Measurements from ENCODE around the gene VSTM4.

The VSTM4 gene

DNA sequence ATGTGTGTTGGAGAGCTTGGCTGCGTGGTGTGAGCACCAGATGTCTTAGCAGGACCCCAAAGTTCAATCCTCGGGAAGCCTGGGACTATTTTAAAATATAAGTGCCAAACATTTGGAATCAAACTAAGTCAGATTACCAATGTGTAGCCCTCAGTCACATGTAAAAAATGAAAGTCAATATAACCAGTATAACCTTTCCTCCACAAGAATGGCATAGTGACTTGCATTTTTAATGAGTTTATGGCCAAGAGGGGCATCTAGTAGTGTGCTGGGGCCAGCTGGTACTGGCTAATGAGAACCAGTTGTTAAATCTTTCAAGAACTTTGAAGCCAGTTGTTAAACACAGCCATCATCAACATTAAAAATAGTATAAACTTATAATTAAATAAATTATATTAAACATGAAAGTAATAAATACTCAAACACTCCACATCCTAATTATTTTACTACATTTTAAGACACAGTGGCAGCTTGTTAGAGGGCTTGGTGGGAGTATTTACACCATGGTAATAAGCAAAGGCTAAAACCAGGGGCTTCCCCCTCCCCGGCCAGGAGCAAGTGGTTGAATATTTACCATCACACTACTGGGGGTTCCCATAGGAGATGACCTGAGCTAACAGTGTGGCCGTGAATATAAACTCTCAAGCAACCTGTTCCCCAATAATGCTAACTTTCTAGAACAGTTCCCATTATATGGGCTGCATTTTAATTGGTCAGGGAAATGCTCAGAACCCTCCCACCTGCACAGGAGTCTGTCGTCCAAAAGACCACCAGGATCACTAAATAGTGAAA, 26.4 kb upstream of the VSTM4 start:
- no peak for FAIRE-seq

DNA sequence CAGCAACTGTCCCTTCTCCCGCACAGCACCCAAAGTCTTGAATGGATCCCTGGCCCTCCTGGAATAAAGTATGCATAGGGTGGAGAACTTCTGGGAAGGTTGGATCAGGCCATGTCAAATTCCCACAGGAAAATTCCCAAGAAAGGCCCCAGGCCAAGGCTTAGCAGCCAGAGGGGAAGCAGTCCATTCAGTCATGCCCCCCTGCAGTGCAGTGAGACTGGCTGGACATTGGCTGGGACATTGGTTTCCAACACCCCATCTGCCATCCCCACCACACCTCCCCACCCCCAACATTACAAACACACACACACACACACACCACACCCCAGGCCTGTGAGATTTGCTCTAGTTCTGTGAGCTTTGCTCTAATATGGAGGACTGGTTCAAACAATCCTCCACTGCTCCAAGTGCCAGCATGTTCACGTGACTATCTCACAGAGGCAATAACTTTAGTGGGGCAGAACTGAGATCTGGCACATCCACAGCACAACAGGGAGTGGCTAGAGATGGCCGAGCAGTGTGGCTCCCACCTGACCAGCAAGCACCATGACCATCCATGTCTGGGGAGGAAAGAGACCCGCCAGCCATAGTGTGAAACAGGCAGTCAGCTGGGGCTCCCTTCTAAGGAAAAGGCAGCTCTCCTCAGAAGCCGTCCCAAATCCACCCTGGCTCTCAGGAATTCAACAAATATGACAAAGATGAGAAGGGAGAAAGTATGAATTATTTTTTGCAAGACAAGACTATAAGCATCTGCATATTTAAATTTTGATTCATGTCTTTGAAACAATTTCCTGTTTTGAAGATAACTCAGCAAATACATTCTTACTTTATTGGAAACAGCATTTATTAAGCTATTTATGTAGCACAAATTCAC, 25.2 kb upstream of the VSTM4 start:
- FAIRE-seq: no peak

DNA sequence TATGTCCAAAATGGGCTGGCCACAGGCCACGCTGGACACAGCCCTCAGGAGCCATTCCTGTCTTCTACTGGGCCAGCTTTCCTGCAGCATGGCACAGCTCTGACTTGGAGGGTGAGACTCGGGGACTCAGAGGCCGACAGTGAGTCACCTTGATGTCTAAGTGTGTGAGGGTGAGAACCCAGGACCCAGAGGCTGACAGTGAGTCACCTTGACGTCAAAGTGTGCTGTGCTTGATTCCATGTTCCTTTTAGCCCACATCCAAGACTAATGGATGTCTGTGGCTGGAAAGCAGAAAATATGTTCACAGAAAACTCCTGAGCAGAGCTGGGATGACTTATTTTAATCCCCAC, 24.5 kb upstream of the VSTM4 start:
- FAIRE-seq: no peak

DNA sequence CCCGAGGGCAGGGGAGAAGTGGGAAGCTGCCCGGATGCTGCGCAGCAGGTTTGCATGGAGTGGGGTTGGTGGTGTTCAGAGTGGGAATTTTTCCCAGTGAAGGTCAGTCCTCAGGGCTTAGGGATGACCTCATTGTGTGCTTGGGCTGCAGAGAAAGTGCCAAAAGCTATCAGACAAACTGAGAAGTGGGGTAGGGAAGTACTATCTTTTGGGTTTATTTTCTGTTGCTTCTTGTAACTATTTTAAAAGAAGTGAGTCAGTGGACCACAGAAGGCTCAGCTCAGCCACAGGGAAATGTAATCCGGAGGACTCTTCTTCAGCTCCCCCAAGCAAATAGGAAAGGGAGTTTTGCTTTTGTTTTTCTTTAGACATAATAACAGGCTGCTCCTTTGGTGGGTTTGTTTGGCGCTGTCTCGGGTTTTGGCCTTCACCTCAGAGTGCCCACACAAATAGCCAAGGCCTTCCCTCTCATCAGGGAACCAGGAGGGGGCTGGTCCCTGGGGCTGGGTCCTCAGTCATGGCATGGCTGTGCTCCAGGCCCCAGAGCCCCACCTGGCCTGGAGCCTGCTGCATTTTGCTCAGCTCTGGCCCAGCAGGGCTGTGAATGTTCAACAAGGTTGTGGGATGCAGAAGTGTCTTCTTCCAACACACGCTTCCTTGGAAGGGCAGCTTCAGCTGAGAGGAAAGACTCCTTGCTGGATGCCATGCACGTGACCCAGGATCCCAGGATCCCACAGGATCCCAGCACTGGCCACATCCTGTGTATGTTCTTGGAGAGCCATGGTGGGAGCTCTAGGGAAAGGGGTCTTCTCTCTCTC, 23.9 kb upstream of the VSTM4 start:
- no peak for FAIRE-seq

DNA sequence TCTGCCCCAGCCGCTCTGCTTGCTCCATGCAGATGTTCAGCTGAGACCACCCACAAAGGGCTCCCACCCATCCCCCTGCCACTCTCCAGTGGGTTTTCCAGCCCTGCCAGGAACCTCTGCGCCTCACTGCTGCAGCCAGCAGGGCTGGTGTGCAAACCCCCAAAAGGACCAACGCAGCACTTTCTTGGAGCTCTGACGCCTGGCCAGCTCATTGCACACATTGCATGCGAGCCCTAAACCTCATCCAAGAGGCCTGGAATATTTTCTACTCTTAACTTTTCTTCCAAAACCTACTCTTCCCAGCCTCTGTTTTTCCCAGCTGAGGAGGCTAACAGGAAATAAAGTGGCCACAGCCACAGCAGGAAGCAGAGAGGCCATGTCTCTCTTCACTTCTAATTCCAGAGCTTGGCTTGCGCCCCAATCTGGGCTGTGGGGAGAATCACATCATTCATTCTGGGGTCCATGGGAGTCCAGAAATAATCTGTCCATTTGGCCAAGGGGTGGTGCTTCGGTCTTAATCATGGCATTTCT, 23.1 kb upstream of the VSTM4 start:
- no peak for FAIRE-seq

DNA sequence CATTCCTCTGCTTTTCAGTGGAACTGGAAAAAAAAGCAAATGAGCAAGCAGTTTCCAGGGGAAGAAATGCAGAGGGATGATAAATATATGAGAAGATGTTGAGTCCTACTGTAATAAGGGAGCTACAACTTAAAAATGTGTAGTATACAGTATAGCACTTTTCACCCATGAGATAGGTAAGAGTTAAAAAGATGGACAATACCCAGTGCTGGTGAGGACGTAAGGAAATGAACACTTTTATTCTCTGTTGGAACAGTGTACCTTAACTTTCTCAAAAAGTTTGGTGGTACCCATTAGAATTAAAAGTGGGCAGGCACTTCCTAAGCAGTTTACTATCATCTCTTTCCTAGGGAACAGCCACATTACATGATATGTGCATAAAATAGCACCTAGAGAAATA, 21.2 kb upstream of the VSTM4 start:
- FAIRE-seq: no peak

DNA sequence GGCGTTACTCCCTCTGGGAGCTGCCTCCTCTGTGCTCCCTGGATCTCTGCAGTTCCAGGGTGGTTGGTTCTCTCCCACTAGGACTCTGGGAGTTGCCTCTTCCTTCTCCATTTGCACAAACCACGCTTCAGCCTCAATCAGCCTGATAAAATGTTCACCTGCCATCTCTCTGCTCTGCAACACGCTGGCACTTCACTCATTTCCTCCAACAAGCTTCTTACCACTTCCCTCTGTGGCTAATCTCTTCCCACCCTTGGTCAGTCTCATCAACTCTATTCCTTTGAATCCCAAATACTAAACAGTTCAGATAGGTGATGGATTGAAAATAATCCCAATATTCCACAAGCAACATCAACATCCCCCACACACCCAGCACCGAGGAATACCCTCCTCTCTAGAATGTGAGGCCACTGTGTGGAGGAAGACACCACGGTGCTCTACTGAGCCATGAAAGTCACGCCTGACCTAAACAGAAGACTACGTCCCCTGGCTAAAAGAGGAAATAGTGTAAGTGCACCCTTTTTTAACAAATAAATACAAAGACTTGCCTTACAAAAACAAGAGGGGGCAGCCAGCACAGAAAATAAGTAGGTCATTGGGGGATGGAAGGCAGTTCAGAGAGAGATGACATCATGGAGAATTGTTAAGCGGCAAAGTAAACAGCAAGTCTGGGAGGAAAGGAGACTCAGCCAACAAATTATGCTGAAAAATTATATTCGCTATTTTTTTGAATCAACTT, 20.4 kb upstream of the VSTM4 start:
- FAIRE-seq: peak; percentile 62

DNA sequence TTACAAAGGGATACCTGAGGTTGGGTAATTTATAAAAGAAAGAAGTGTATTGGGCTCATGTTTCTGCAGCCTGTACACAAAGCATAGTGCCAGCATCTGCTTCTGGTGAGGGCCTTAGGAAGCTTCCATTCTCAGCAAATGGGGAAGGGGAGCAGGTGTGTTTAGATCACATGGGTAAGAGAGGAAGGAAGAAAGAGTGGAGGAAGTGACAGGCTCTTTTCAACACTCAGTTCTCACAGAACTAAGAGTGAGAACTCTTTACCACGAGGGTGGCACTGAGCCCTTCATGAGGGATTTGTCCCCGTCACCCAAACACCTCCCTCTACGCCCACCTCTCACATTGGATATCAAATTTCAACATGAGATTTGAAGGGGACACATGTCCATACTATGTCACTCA, 19.0 kb upstream of the VSTM4 start:
- FAIRE-seq: no peak

DNA sequence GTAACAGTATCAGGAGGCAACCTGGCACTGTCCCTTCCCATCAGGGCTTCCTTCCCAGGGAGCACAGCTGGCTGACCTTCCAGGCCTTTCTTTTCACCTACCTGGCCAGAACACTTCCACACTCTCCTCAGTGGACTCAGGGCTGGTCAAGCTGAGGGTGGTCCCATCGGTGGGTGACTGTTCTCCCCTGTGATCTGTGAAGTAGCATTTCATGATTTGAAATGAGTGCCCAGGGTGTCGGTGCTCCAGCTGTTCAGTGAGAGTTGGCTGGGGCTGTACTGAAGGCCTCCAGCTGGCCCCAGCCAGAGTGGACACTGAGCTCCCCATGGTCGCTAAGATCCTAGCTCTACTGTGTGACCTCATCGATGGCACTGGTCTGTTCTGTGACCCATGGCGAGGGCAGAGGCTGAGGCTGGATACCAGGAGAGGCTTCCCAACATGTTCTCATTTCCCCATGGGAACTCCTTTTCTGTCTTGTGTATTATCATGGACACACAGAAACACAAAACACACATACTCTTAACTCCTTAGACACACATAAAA, 18.5 kb upstream of the VSTM4 start, which contains the start of gene FAM170B:
TSS of gene FAM170B (minus strand) at position 316 of the 543 bp plus-strand sequence. CDS start at position 213, 103 bp downstream.
- FAIRE-seq: no peak

DNA sequence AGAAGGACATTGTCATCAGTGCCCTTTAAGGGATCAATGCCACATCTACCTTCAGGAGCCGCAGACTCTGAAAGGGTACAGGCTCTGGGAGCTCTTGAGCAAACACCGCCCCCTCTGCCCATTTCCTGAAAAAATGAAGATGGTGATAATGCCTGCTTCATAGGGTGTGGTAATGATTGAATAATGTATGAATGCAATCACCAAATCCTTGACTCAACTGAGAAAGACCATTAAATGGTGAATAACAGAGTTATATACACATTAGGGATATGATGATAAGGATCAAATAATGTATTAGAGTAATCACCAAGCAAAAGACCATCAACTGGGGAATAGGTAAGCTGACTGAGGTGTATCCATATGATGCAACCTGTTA, 17.0 kb upstream of the VSTM4 start:
- FAIRE-seq: no peak

DNA sequence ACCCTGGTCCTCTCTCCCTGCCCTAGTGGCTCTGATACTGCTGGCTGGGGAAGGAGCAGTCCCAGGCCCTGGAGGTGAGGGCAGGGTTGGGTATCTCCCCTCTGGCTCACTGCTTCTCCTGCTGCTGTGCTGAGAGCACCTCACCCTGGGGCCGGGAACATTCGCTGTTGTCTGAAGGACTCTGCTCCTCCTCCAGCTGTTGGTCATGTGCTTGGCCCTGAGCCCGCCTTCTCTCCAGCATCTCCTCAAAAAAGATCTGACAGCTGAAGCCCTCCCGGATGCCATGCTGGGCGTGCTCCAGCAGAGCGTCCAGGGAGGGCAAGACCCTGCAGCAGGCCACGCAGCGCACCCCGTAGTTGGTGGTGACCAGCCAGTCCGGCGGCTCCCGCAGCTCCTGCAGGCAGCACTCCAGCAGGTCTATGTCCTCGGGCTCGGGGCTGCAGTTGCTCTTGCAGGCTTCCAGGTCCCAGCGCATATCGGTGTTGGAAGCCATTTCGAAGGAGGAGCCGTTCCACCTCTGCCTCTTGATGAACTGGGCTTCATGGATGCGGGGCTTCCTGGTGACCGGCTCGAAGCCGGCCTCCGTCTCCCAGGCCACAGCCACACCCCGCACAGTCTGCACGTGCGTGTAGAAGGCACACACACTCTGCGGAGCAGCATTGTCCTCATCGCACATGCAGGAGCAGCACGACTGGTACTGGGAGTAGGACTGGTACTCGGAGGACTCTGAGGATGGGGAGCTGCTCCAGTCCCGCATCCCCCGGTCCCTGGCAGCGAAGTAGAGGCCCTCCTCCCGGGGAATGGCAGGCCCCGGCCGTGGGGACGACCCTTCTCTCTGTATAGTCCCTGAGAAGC, 16.4 kb upstream of the VSTM4 start:
- no peak for FAIRE-seq

DNA sequence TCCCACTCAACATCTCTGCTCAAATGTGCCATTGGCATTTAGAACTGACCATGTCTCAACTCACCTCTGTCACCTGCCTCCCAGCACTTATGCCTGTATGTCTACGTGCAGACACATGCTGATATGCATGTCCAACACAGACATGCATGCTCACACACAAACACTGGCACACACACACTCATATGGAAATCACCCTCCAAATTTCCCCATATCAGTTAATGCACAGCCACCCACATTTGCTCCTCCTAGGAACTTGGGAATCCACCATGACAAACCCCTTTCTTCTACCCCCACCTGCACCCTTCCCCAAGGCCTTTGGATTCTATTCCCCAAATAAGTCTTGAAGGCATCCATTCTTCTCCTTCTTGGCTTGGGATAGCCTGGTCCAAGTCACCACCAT, 14.1 kb upstream of the VSTM4 start:
- no peak for FAIRE-seq

DNA sequence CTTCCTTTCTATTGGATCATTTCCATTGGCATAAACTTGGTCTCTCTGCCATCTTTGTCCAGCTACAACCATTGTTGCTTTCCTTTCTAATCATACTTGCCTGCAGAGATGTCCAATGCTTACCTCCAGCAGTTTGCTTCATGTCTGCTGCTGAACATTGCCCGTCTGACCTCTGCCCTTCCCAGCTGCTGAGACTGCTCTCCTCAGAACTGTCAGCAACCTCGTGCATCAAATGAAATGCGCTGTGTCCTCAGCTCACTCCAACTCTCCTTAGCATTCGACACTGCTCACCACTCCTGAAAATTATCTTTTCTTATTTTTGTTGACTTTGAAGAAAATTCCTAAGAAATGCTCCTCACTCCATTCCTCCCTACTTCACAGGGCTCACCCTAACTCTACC, 13.5 kb upstream of the VSTM4 start:
- no peak for FAIRE-seq

DNA sequence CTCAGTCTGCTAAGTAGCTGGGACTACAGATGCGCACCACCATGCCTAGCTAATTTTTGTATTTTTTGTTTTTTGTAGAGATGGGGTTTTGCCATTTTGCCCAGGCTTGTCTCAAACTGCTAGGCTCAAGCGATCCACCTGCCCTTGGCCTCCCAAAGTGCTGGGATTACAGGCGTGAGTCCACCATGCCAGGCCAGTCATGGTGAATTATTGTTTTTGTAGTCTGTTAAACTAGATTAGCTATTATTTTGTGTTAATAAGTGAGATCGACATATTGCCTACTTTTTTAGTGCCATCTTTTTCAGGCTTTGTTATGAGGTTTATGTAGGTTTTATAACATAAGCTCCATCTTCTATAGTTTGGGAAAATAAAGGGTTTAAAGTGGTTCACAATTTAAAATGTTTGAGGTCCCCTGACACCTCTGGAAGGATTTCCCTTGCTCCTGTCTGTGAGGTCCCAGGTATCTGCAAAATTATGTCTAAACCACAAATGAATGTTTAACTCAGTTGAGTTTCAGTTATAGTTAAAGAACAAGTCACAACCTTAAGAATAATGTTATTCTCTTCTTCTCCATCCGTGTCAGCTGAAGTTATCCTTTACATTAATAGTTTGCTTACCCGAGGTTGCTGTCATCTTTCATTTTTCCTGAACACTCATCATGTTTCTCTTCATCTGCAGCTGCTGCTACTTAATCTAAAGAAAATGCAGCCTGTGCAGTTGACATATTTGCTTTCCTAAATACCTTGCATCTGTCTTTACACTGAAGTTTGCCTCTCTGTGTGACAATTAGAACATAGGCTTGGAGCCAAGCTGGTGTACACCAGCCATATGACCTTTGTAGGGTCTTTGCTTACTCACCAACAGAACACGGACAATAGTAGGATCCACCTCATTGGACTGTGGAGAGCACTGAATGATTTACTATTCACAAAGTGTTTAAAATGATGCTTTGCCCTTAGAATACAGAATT, 8.9 kb upstream of the VSTM4 start:
- FAIRE-seq: no peak

DNA sequence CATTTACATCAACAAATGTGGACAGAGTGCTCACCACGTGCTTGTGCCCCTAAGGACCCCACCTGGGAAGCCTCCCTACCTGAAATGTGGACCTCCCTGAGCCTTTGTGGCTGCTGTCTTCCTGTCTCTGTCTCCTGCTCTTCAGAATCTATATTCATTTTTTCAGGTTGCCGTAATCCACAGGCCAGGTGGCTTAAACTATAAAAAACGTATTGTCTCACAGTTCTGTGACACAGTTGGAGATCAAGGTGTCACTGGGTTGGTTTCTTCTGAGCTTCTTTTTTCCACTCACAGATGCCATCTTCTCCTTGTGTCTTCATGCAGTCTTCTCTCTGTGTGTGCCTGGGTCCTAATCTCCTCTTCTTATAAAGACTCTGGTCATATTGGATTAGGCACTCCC, 5.6 kb upstream of the VSTM4 start:
- FAIRE-seq: no peak

DNA sequence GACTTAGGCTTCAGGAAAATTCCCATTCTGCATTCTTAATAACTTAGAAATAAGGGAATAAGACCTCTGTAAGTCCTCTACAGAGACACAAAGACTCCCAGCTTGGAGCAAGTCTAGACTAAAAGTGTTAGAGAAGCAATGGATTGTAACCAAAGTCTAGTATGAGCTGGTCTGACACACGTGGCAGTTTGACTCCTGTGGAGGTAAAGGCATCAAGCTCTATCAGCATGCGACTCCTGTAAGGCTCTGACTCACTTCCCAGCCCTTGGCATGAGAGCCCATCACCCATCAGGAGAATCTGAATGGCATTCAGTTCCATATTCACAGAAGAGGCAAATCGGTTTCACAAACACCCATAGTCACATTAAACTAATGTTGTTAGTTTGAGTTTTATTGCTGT, 4.4 kb upstream of the VSTM4 start:
- no peak for FAIRE-seq

DNA sequence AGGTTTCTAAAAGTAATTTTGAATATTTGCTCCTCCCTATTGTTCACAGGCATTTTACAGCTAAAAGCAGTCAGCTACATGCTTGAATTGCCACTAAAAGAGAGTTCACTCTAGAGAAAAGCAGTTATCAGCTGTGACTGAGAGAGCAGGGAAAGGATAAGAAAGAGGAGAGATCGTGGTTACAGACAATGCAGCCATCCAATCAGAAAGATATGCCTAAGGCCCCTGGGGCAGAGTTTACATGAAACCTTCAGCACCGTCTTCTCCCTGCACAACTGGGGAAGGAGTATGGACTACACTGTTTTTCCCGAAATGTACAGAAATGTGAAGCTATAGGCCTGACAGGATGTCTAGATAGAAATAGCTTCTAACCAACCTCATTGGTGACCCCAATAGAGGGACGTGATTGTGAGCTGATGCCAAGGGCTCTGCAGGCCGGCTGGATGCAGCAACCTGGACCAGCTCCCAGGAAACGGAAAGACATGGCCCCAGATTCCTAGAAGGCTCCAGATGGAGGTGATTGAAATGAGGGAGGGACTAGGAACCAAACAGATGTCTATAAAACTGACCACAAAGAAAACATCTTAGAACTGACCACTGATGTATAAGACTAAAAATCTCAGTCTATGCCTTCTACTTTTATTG, 3.2 kb upstream of the VSTM4 start:
- no peak for FAIRE-seq

DNA sequence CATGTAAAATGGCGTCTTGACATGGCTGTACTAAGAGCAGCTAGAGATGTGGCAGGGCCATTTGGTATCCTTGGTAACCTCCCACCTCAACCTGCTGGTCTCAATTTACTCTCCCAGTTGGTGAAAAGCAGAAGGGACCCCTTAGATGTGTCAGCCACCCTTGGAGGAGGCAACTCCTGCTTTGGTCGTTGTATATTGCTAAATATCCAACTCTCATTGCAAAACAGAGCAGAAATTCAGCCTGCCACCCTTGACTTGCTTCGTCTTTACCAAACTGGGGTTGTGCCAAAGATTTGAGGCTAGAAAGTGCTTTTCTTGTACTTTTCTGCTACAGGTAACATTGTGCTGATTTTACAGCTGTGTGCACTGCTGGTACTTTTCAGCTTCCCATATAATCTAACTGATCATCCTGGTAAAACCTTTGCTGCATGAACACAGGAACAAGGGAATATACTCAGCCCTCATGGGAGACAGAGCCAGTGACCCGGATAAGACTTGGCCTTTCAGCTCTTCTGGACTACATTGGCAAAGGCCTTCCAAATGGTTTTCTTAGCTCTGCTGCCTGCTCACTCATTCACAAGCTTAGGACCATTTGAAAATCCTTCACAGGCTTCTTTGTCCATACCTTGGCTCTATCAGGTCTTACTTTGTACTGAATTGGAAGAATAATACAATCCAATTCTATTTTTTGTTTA, 2.2 kb upstream of the VSTM4 start:
- FAIRE-seq: no peak
